ENCODE data around the gene DCAF12. TPM values are rescaled to one million over a fixed set of nuclear protein-coding genes. Genes with fewer than 3 reads are reported as not detected.

The DCAF12 gene
- total RNA-seq, 1 experiment from 2014 or later, result 38.3 TPM

GRCh38 chr9:34157318-34157717, 30.8 kb upstream of the DCAF12 start:
- no peaks in the 10 kb centered on the region for H3K9me3 ChIP-seq (ENCODE audit: control insufficient read depth, insufficient read depth, low read depth, low read length)
- CTCF ChIA-PET, result interaction anchor here (0.6 kb wide), 2 partner anchors 27 to 299 kb away, joined by 3 to 4 read pairs; no protein-coding TSS in a partner anchor
- no peaks in the 10 kb centered on the region for H3K27me3 ChIP-seq (ENCODE audit: control insufficient read depth, insufficient read depth, low read length)
- H3K27ac ChIP-seq (ENCODE audit: low read length), result no peak overlapping the region
- POLR2A ChIA-PET, result interaction anchor here (0.6 kb wide), 1 partner anchor 9 kb away, joined by 7 read pairs; no protein-coding TSS in a partner anchor
- BruUV-seq (replicated peaks), result no TSS peak
- DNase-seq (ENCODE audit: low read depth, low spot score) (no peak), ATAC-seq (no peak)
- no peak overlapping the region for H3K4me3 ChIP-seq (ENCODE audit: low read depth in 2 of 2, low read length in 2 of 2)
- no peaks in the 10 kb centered on the region for H3K4me1 ChIP-seq (ENCODE audit: control insufficient read depth, insufficient read depth, low read length)
- intact Hi-C loops (cut with micrococcal nuclease; ENCODE audit: unreplicated experiment) (no loop called here), in situ Hi-C loops (cut with HindIII; ENCODE audit: low pct_unique_long_range_greater_than_20kb, low sequenced_read_pairs) (no loop called here)
- TF ChIP-seq TCF7L2 (IDR thresholded peaks at IDR 0.05; ENCODE audit: low read depth, low read length) (no peak), SIN3A (IDR thresholded peaks at IDR 0.05; ENCODE audit: borderline replicate concordance, insufficient read depth, low read depth, low read length) (no peak), CTCF (IDR thresholded peaks at IDR 0.05) (no peak), POLR2AphosphoS5 (IDR thresholded peaks at IDR 0.05; ENCODE audit: low read depth, low read length) (no peak)
- TF ChIP-seq, protein P1, sequence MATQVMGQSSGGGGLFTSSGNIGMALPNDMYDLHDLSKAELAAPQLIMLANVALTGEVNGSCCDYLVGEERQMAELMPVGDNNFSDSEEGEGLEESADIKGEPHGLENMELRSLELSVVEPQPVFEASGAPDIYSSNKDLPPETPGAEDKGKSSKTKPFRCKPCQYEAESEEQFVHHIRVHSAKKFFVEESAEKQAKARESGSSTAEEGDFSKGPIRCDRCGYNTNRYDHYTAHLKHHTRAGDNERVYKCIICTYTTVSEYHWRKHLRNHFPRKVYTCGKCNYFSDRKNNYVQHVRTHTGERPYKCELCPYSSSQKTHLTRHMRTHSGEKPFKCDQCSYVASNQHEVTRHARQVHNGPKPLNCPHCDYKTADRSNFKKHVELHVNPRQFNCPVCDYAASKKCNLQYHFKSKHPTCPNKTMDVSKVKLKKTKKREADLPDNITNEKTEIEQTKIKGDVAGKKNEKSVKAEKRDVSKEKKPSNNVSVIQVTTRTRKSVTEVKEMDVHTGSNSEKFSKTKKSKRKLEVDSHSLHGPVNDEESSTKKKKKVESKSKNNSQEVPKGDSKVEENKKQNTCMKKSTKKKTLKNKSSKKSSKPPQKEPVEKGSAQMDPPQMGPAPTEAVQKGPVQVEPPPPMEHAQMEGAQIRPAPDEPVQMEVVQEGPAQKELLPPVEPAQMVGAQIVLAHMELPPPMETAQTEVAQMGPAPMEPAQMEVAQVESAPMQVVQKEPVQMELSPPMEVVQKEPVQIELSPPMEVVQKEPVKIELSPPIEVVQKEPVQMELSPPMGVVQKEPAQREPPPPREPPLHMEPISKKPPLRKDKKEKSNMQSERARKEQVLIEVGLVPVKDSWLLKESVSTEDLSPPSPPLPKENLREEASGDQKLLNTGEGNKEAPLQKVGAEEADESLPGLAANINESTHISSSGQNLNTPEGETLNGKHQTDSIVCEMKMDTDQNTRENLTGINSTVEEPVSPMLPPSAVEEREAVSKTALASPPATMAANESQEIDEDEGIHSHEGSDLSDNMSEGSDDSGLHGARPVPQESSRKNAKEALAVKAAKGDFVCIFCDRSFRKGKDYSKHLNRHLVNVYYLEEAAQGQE (IDR thresholded peaks at IDR 0.05; ENCODE audit: insufficient read depth in 1 of 2, low read depth in 2 of 2, low read length in 1 of 2), result no peak
- no peaks in the 10 kb centered on the region for H3K36me3 ChIP-seq (ENCODE audit: control insufficient read depth, insufficient read depth, low read length)

DNA sequence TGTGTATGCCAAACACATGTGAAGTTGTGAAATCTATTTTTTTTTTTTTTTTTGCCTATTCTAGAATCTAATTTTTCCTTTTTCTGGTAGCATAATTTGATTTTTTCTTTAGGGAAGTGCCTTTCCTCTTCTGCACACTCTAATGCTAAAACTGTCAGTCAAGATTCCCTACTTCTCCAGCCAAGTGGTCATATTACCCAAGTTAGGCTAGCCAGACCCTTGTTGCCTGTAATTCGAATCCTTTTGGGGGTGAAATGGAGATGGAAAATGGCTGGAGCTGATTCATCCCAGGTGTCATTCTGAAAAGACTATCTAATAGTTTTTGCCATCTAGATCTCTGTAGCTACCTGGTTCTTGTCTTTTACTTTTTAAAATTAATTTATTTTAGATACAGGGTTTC, 27.6 kb upstream of the DCAF12 start:
- H3K9me3 ChIP-seq (ENCODE audit: control insufficient read depth, insufficient read depth, low read depth, low read length), result no peaks in the 10 kb centered on the region
- in situ Hi-C loops (cut with HindIII; ENCODE audit: low pct_unique_long_range_greater_than_20kb, low sequenced_read_pairs) (no loop called here), intact Hi-C loops (cut with micrococcal nuclease; ENCODE audit: unreplicated experiment) (no loop called here)
- ChIA-PET CTCF (interaction anchor here (0.7 kb wide), 2 partner anchors 18 to 23 kb away, joined by 3 read pairs; no protein-coding TSS in a partner anchor), POLR2A (no interaction called here)
- DNase-seq (ENCODE audit: low read depth, low spot score) (no peak), ATAC-seq (no peak)
- no peak for TF ChIP-seq POLR2AphosphoS5 (IDR thresholded peaks at IDR 0.05; ENCODE audit: low read depth, low read length)
- TF ChIP-seq, protein P1 (IDR thresholded peaks at IDR 0.05; ENCODE audit: insufficient read depth in 1 of 2, low read depth in 2 of 2, low read length in 1 of 2), result no peak
- no peak for TF ChIP-seq SIN3A (IDR thresholded peaks at IDR 0.05; ENCODE audit: borderline replicate concordance, insufficient read depth, low read depth, low read length)
- TF ChIP-seq TCF7L2 (IDR thresholded peaks at IDR 0.05; ENCODE audit: low read depth, low read length), result no peak
- no peak for TF ChIP-seq CTCF (IDR thresholded peaks at IDR 0.05)
- no TSS peak for BruUV-seq (replicated peaks)
- H3K27ac ChIP-seq (ENCODE audit: low read length), result no peak overlapping the region
- no peaks in the 10 kb centered on the region for H3K4me1 ChIP-seq (ENCODE audit: control insufficient read depth, insufficient read depth, low read length)
- no peaks in the 10 kb centered on the region for H3K36me3 ChIP-seq (ENCODE audit: control insufficient read depth, insufficient read depth, low read length)
- H3K4me3 ChIP-seq (ENCODE audit: low read depth in 2 of 2, low read length in 2 of 2), result no peak overlapping the region
- H3K27me3 ChIP-seq (ENCODE audit: control insufficient read depth, insufficient read depth, low read length), result no peaks in the 10 kb centered on the region

Measured in Panc1 (cell line).